VCaP (cell line): ENCODE measurements around the gene HIF3A.
"Not testable (repeated sequence)": the region's sequence is repeated elsewhere in the genome, so short reads cannot be mapped to it uniquely, and the experiment has no call there.

Experiments
- H3K27ac ChIP-seq: fragments of 450-650 bp; 2 replicates; pipeline ENCODE4 v1.5.1; 2017
- TF ChIP-seq, protein P1 (sequence below): fragments of 450-650 bp; conservative IDR thresholded peaks from 2 replicates; pipeline ENCODE4 v1.5.1; 2017; ENCODE audit warnings: mild to moderate bottlenecking, moderate library complexity

The HIF3A gene

DNA sequence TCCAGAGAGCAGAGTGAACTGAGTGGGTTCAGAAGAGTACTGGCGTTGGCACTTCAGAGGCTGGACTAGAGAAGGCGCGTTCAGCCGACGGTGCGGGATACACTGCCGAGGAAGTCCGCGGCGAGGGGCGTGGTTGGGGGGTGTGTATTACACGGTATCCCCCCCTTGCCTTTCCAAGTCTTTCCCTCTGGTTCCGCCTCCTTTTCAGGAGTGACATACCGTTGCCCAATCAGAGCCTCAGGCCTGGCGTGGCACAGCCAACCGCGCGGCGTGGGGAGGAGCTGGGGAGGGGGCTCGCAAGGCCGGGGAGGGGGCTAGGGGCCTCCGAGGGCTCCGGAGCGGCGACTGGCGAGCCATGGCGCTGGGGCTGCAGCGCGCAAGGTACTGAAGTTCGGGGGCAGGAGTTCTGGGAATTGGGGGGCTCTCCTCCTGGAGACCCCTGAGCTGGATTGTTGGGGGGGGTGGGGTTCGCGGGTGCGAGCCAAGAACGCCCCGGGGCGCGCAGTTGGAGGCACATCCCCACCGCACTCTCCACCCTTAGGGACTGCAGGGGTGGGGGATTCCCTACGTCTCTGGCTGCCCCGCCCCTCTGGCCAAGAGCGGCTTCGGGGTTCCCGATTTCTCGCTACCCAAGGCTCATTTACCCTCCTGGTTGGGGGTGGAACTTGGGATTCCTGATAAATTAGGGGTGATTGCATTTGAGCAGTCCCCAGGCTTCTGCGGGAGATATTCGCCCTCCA lies at the start of gene HIF3A:
HIF3A (plus strand) TSS at position 321 of the 740 bp plus-strand sequence; CDS start at position 356, 35 bp downstream.
- TF ChIP-seq, protein P1, sequence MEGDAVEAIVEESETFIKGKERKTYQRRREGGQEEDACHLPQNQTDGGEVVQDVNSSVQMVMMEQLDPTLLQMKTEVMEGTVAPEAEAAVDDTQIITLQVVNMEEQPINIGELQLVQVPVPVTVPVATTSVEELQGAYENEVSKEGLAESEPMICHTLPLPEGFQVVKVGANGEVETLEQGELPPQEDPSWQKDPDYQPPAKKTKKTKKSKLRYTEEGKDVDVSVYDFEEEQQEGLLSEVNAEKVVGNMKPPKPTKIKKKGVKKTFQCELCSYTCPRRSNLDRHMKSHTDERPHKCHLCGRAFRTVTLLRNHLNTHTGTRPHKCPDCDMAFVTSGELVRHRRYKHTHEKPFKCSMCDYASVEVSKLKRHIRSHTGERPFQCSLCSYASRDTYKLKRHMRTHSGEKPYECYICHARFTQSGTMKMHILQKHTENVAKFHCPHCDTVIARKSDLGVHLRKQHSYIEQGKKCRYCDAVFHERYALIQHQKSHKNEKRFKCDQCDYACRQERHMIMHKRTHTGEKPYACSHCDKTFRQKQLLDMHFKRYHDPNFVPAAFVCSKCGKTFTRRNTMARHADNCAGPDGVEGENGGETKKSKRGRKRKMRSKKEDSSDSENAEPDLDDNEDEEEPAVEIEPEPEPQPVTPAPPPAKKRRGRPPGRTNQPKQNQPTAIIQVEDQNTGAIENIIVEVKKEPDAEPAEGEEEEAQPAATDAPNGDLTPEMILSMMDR, result no peak
- H3K27ac ChIP-seq, result no peak within 1 kb of the TSS; the same call in 1 of the 2 replicates

DNA sequence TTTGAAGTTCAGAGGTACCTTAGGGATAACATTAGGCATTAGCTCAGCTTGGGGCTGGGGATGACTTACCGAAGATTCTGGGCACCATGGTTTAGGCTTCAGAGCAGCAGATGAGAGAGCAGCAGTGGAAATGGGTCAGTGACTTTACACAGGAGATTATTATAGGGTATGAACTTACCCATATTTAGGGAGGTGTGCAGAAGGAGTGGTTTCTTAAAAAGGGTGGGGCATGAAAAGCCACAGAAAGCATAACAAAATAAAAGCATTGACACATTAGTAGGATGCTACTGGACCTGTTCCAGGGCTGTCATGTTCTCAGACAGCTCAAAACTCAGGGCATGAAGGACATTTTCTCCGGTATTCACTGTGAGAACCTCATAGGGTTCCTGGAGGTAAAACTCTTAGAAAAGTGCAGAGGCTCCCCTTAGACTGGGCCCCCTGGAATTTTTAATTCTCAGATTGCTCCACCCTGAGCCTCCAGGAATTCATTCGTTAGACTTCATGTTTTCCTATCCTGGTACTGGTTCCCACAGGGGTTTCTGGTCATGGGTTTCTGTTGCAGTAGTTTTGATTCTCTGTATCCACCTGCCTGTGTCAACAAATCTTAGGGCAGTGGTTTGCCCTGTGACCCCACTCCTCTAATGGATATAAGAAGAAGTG lies 46.6 kb upstream of the HIF3A start:
- TF ChIP-seq, protein P1, result no peak
- no peak overlapping the region for H3K27ac ChIP-seq

DNA sequence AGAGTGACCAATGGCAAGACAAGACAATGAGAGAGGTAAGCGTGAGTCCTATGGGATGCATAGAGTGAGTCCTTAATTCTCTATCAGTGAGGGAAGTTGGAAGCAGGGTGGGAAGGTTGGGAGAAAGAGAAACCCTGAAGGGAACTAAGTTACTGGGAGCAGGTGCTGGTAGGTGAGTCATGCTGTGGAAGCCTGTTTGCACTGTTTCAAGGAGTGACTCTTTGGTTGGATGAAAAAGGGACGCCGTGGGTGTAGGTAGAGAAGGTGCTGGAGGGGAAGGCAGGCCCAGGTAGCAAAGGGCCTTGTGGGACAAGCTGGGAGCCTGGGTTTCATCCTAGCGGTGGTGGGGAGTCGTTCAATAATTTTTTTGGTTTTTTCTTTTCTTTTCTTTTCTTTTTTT lies 45.4 kb upstream of the HIF3A start:
- H3K27ac ChIP-seq, result no peak overlapping the region
- TF ChIP-seq, protein P1, result no peak

DNA sequence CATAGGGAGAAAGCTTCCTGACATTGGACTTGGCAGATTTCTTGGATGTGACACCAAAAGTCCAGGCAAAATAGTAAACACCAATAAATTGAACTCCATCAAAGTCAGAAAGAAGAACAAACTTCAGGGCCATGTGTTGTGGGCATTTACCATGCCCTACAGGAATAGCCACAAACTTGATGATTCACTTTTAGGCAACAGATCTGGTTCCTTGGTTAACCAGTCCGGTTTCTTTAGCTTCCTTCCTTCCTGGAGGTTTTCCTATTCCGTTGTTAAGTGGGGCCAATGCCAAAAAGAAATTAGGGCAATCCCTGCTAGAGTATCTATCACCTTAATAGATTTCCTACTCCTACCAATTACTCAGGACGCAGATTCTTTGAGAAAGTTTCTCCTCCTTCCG lies 42.1 kb upstream of the HIF3A start:
- TF ChIP-seq, protein P1, result no peak
- H3K27ac ChIP-seq, result peak overlapping the region; percentile 46

DNA sequence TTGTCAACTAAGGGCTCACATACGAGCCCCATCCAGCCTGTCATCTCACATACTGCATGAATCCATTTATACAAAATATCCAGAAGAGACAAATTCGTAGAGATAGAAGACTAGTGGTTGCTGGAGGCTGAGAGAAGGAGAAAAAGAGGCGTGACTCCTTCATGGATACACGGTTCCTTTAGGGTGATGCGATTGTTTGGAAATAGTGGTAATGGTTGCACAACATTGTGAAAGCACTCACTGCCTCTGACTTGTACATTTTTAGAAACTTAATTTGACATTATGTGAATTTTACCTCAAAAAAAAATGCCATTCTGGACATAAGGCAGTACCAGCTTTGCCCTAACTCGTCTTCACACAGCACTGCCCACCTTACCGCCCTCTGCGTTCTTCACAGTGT lies 40.0 kb upstream of the HIF3A start:
- H3K27ac ChIP-seq, result no peak overlapping the region
- TF ChIP-seq, protein P1, result no peak

DNA sequence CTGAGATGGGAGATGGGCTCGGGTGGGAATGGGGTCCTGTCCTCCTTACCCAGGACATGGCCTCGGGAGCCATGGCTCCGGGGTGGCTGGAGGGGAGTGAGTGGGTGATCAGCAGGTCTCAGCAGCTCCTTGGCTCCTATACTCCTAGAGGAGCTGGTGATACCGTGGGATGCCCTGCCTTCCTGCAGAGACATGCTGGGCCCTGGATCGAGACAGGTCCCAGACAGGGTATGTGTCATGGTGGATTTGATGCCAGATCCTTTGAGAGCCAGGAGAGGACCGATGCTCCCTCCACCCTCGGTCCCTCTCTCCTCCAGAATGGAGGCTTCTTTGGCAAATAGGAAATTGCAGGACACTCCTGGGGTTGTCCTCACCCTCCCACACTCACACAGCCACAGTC lies 35.3 kb upstream of the HIF3A start:
- not testable (repeated sequence) for H3K27ac ChIP-seq

DNA sequence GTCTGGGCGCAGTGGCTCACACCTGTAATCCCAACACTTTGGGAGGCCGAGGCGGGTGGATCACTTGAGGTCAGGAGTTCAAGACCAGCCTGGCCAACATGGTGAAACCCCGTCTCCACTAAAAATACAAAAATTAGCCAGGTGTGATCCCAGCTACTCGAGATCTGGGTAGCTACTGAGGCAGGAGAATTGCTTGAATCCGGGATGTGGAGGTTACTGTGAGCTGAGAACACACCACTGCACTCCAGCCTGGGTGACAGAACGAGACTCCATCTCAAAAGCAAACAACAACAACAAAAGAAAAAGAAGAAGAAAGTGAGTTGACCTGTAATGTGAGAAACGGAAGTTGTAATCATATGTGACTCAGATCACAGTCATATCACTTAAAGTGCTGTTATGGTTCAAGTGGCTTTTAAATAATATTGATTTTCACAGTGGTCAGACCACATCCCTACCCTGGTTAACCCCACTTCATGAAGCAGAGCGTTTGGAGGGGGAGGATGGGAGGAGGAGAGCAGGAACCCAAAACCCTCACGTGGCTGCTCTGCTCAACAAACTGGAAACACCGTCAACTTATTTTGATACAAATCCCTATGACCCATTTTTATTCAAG lies 34.1 kb upstream of the HIF3A start:
- H3K27ac ChIP-seq, result not testable (repeated sequence)

DNA sequence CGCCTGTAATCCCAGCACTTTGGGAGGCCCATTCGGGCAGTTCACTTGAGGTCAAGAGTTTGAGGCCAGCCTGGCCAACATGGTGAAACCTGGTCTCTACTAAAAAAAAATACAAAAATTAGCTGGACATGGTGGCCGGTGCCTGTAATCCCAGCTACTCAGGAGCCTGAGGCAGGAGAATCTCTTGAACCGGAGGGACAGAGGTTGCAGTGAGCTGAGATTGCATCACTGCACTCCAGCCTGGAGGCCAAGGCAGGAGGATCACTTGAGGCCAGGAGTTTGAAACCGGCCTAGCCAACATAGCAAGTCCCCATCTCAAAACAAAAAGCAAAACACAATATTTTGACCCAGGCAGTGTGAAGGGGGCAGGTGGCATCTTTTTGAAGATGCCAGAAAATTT lies 32.0 kb upstream of the HIF3A start:
- not testable (repeated sequence) for H3K27ac ChIP-seq

DNA sequence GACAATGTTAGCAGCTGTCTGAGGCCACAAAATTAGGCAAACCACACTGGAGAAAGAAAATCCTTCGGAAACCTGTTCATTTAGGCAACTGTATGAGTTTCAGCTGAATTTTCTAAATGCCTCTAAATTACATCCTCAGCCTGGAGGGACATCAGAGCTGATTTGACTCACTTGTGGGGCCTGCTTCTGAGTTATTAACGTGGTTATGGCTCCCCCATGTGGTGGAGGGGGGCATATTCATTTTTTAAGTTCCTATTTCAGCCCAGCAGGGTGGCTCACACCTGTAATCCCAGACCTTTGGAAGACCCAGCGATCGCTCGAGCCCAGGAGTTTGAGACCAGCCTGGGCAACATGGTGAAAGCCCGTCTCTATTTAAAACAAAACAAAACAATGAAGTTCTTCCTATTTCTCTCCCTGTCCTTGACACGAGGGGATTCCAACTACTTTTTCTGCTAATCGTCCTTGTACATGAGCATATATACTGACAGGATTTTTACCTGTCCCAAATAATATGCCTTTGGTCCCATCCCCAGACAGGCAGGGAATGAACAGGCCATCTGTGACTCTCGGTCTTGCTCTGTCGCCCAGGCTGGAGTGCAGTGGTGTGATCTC lies 31.5 kb upstream of the HIF3A start:
- TF ChIP-seq, protein P1, result peak; percentile 85
- H3K27ac ChIP-seq, result no peak overlapping the region
